ENCODE measurements around the gene CCDC154.
"Not testable (repeated sequence)": the region's sequence is repeated elsewhere in the genome, so short reads cannot be mapped to it uniquely, and the experiment has no call there.

CCDC154 gene

GRCh38 chr16:1471569-1472194 is 27.3 kb upstream of the CCDC154 start:
- DNase-seq = no peak

- DNase-seq = no peak
These were observed 26.3 kb upstream of the CCDC154 start for GRCh38 chr16:1470481-1471251.

- DNase-seq = no peak
These were observed 25.4 kb upstream of the CCDC154 start for GRCh38 chr16:1469693-1470201.

GRCh38 chr16:1469141-1469540 is 24.8 kb upstream of the CCDC154 start:
- not testable (repeated sequence) for DNase-seq

- no peak for DNase-seq
These were observed 24.1 kb upstream of the CCDC154 start for GRCh38 chr16:1468426-1468810.

- no peak for DNase-seq
These were observed 22.7 kb upstream of the CCDC154 start for GRCh38 chr16:1466968-1467521.

- no peak for DNase-seq
These were observed 21.7 kb upstream of the CCDC154 start for GRCh38 chr16:1466054-1466453.

- no peak for DNase-seq
These were observed 21.2 kb upstream of the CCDC154 start for GRCh38 chr16:1465567-1465915.

- no peak for DNase-seq
These were observed 20.7 kb upstream of the CCDC154 start for GRCh38 chr16:1464894-1465566.

- no peak for DNase-seq
These were observed 20.0 kb upstream of the CCDC154 start for GRCh38 chr16:1464196-1464893.

- no peak for DNase-seq
These were observed 16.8 kb upstream of the CCDC154 start for GRCh38 chr16:1461146-1461545.

- no peak for DNase-seq
These were observed 16.3 kb upstream of the CCDC154 start for GRCh38 chr16:1460602-1461138.

- DNase-seq = no peak
These were observed 15.6 kb upstream of the CCDC154 start for GRCh38 chr16:1459967-1460366.

GRCh38 chr16:1458977-1459341 is 14.6 kb upstream of the CCDC154 start:
- DNase-seq = no peak

GRCh38 chr16:1458336-1458976 is 14.1 kb upstream of the CCDC154 start:
- no peak for DNase-seq

GRCh38 chr16:1457489-1458245 is 13.3 kb upstream of the CCDC154 start:
- no peak for DNase-seq

GRCh38 chr16:1456951-1457350 is 12.6 kb upstream of the CCDC154 start:
- DNase-seq = no peak

- no peak for DNase-seq
These were observed 11.1 kb upstream of the CCDC154 start for GRCh38 chr16:1455190-1456171.

- no peak for DNase-seq
These were observed 10.2 kb upstream of the CCDC154 start for GRCh38 chr16:1454561-1454960.

- no peak for DNase-seq
These were observed 9.0 kb upstream of the CCDC154 start for GRCh38 chr16:1453316-1453715.
